Measurements from ENCODE around the gene AOC3. TPM values are rescaled to one million over a fixed set of nuclear protein-coding genes. Genes with fewer than 3 reads are reported as not detected.

AOC3 gene
- total RNA-seq, 1 donor from 2014 or later, result 0.26 TPM

DNA sequence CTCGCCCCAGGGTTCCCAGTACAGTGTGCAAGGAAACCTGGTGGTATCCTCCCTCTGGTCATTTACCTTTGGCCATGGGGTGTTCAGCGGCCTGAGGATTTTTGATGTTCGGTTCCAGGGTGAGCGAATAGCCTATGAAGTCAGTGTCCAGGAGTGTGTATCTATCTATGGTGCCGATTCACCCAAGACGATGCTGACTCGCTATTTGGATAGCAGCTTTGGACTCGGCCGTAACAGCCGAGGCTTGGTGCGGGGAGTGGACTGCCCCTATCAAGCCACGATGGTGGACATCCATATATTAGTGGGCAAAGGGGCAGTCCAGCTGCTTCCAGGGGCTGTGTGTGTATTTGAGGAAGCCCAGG, 5.5 kb upstream of the AOC3 start:
- FAIRE-seq, result no peak
- peaks cover 16% of the 10 kb centered on the region for H3K36me3 ChIP-seq (ENCODE audit: control insufficient read depth, insufficient read depth, low read length)
- H3K4me3 ChIP-seq (ENCODE audit: low read depth, low read length), result no peak overlapping the region
- TF ChIP-seq, protein P1, sequence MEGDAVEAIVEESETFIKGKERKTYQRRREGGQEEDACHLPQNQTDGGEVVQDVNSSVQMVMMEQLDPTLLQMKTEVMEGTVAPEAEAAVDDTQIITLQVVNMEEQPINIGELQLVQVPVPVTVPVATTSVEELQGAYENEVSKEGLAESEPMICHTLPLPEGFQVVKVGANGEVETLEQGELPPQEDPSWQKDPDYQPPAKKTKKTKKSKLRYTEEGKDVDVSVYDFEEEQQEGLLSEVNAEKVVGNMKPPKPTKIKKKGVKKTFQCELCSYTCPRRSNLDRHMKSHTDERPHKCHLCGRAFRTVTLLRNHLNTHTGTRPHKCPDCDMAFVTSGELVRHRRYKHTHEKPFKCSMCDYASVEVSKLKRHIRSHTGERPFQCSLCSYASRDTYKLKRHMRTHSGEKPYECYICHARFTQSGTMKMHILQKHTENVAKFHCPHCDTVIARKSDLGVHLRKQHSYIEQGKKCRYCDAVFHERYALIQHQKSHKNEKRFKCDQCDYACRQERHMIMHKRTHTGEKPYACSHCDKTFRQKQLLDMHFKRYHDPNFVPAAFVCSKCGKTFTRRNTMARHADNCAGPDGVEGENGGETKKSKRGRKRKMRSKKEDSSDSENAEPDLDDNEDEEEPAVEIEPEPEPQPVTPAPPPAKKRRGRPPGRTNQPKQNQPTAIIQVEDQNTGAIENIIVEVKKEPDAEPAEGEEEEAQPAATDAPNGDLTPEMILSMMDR (IDR thresholded peaks at IDR 0.05; ENCODE audit: insufficient read depth, low read length, severe bottlenecking), result no peak
- H3K27me3 ChIP-seq (ENCODE audit: control insufficient read depth, insufficient read depth, low read length), result no peaks in the 10 kb centered on the region
- no peak for DNase-seq (ENCODE audit: low read depth)

- no peak overlapping the region for H3K4me3 ChIP-seq (ENCODE audit: low read depth, low read length)
- FAIRE-seq, result no peak
- no peak for DNase-seq (ENCODE audit: low read depth)
- H3K27me3 ChIP-seq (ENCODE audit: control insufficient read depth, insufficient read depth, low read length), result no peaks in the 10 kb centered on the region
- peaks cover 15% of the 10 kb centered on the region for H3K36me3 ChIP-seq (ENCODE audit: control insufficient read depth, insufficient read depth, low read length)
- TF ChIP-seq, protein P1 (IDR thresholded peaks at IDR 0.05; ENCODE audit: insufficient read depth, low read length, severe bottlenecking), result no peak
Measured at GRCh38 chr17:42845918-42846593, 4.9 kb upstream of the AOC3 start.

DNA sequence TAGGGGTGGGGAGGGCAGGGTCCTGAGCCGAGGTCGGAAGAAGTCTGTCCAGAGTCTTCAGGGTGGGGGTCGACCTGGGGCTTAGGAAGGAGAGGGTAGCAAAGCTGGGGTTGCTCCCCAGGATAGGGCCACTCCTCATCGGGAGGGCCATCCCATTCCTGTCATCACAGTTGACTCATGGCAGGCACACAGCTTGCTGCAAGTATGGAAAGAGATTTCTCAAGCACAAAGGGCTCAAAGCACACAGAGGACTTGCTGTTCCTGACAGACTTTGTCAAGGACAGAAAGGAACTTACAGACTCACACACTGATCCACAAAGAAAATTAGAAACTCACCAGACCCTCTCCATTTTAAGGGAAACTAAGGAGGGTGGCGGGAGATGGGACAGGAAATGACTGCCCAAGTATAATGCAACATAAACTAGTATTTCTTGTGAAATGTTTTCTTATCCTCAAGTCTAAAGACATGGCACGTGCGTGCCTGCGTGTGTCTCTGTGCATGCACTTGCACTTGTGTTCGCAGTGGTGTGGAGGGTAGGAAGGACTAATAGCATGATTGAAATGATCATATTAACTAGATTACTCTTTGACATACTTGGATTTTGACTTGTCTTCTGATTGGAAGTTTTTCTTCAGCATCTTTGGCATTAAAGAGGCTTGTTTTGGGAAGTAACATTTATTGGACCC, 4.3 kb upstream of the AOC3 start:
- DNase-seq (ENCODE audit: low read depth) (peak; percentile 58), FAIRE-seq (peak; percentile 83)
- Histone ChIP-seq H3K4me3 (ENCODE audit: low read depth, low read length) (no peak overlapping the region), H3K27me3 (ENCODE audit: control insufficient read depth, insufficient read depth, low read length) (no peaks in the 10 kb centered on the region), H3K36me3 (ENCODE audit: control insufficient read depth, insufficient read depth, low read length) (peaks cover 14% of the 10 kb centered on the region)
- TF ChIP-seq, protein P1 (IDR thresholded peaks at IDR 0.05; ENCODE audit: insufficient read depth, low read length, severe bottlenecking), result no peak

GRCh38 chr17:42848093-42848492, 2.9 kb upstream of the AOC3 start:
- peaks cover 8% of the 10 kb centered on the region for H3K36me3 ChIP-seq (ENCODE audit: control insufficient read depth, insufficient read depth, low read length)
- FAIRE-seq (no peak), DNase-seq (ENCODE audit: low read depth) (no peak)
- TF ChIP-seq, protein P1 (IDR thresholded peaks at IDR 0.05; ENCODE audit: insufficient read depth, low read length, severe bottlenecking), result no peak
- no peaks in the 10 kb centered on the region for H3K27me3 ChIP-seq (ENCODE audit: control insufficient read depth, insufficient read depth, low read length)
- H3K4me3 ChIP-seq (ENCODE audit: low read depth, low read length), result no peak overlapping the region

DNA sequence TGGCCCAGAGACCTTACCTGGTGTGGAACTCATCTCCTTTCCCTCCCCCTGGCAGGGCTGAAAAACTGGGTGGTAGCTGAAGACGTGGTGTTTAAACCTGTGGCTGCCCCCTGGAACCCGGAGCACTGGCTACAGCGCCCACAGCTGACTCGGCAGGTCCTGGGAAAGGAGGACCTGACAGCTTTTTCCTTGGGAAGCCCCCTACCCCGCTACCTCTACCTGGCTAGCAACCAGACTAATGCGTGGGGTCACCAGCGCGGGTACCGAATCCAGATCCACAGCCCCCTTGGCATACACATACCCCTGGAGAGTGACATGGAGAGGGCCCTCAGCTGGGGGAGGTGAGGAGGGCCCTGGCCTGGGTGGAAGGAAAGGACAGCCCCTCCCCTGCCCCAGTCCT, 2.0 kb upstream of the AOC3 start:
- DNase-seq (ENCODE audit: low read depth) (no peak), FAIRE-seq (no peak)
- TF ChIP-seq, protein P1 (IDR thresholded peaks at IDR 0.05; ENCODE audit: insufficient read depth, low read length, severe bottlenecking), result no peak
- Histone ChIP-seq H3K4me3 (ENCODE audit: low read depth, low read length) (no peak overlapping the region), H3K27me3 (ENCODE audit: control insufficient read depth, insufficient read depth, low read length) (no peaks in the 10 kb centered on the region), H3K36me3 (ENCODE audit: control insufficient read depth, insufficient read depth, low read length) (peaks cover 5% of the 10 kb centered on the region)
